WERI-Rb-1 (cell line): Measurements from ENCODE around the gene TSC22D3.

Experiments
- DNase-seq: peaks from one replicate; pipeline ENCODE4 v3.0.0-alpha.2; 2020
- H3K27ac ChIP-seq: fragments of 250-450 bp; sonication (Bioruptor Pico); 2 replicates; pipeline ENCODE4 v1.5.1; 2020; ENCODE audit warnings: mild to moderate bottlenecking, moderate library complexity
- H3K27me3 ChIP-seq: fragments of 250-450 bp; sonication (Bioruptor Pico); 2 replicates; pipeline ENCODE4 v1.5.1; 2021; ENCODE audit warnings: mild to moderate bottlenecking, low read depth, moderate library complexity; ENCODE audit not compliant: insufficient read depth, severe bottlenecking
- H3K36me3 ChIP-seq: fragments of 250-450 bp; sonication (Bioruptor Pico); 2 replicates; pipeline ENCODE4 v1.5.1; 2020; ENCODE audit warnings: mild to moderate bottlenecking, moderate library complexity
- H3K4me3 ChIP-seq: 2 replicates; pipeline ENCODE4 v1.5.1; 2011; ENCODE audit warnings: low read depth, mild to moderate bottlenecking, control low read depth, low read length
- H3K9me3 ChIP-seq: fragments of 250-450 bp; sonication (Bioruptor Pico); 2 replicates; pipeline ENCODE4 v1.5.1; 2021; ENCODE audit warnings: mild to moderate bottlenecking, moderate library complexity; ENCODE audit not compliant: severe bottlenecking
- TF ChIP-seq, protein P1 (sequence below): IDR thresholded peaks from 2 replicates; pipeline ENCODE4 v1.5.1; 2011; ENCODE audit warnings: low read depth, mild to moderate bottlenecking, control low read depth, inconsistent platforms, low read length

The TSC22D3 gene

DNA sequence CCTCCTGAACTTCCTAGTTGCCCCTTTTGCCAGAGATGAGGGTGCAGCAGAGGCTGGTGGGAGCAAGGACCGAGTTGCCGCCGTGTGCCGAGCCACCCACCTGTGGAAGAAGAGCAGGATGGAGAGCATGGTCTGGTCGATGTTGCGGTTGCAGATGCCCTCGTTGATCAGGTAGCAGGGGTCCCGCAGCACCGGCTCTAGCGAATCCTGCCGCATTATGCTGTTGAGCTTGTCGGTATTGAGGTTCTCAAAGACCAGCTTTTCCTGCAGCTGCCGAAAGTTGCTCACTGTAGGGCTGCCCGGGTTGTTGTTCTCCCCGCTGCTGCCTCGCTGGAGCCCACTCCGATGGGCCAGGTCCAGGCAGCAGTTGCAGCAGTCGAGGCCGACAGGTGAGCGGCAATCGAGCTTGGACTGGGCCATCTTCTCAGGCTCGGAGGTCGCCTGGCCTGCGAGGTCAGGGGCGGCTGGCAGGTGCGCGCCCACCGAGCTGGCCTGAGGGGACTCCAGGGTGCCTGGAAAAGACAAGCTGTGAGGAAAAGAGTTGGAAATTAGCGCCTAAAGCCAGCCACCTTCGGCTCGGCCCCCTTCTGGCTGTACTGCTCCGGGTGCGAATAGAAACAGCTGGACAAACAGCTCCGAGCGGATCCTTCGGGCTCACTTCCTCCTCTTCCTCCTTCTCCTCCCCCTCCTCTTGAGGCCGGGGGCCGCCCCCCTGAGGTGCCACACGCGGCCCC is 420 bp downstream of the TSC22D3 start:
- Histone ChIP-seq H3K27me3 (peaks cover 58% of the 10 kb centered on the region), H3K9me3 (no peaks in the 10 kb centered on the region), H3K4me3 (peak overlapping the region; percentile 40), H3K36me3 (no peaks in the 10 kb centered on the region), H3K27ac (no peak overlapping the region)
- TF ChIP-seq, protein P1, sequence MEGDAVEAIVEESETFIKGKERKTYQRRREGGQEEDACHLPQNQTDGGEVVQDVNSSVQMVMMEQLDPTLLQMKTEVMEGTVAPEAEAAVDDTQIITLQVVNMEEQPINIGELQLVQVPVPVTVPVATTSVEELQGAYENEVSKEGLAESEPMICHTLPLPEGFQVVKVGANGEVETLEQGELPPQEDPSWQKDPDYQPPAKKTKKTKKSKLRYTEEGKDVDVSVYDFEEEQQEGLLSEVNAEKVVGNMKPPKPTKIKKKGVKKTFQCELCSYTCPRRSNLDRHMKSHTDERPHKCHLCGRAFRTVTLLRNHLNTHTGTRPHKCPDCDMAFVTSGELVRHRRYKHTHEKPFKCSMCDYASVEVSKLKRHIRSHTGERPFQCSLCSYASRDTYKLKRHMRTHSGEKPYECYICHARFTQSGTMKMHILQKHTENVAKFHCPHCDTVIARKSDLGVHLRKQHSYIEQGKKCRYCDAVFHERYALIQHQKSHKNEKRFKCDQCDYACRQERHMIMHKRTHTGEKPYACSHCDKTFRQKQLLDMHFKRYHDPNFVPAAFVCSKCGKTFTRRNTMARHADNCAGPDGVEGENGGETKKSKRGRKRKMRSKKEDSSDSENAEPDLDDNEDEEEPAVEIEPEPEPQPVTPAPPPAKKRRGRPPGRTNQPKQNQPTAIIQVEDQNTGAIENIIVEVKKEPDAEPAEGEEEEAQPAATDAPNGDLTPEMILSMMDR: no peak
- no peak for DNase-seq

GRCh38 chrX:107773906-107774435 is 1.6 kb downstream of the TSC22D3 start:
- Histone ChIP-seq H3K4me3 (no peak overlapping the region), H3K27ac (no peak overlapping the region), H3K9me3 (no peaks in the 10 kb centered on the region), H3K36me3 (no peaks in the 10 kb centered on the region), H3K27me3 (peaks cover 58% of the 10 kb centered on the region)
- DNase-seq: no peak
- TF ChIP-seq, protein P1: no peak

DNA sequence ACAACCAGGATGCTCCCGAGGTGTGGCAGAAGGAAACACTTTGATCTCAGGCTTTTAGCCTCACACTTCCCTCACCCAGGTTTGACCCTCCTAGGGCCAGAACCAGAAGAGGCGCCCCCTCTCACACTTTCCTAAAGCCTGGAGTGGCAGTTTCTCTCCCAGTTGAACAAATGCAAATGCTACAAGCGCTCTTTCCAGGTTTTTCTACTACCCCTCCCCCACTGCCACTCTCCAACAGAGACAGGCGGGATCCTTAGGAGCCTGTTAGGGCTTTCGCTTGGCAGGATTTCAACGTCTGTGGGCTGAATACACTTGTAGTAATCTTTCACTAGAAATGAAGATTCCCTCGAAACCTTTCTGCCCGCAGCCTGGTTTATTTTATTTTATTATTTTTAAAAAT is 2.4 kb downstream of the TSC22D3 start:
- DNase-seq: no peak
- Histone ChIP-seq H3K4me3 (no peak overlapping the region), H3K27ac (no peak overlapping the region), H3K36me3 (no peaks in the 10 kb centered on the region), H3K27me3 (peaks cover 54% of the 10 kb centered on the region), H3K9me3 (no peaks in the 10 kb centered on the region)
- TF ChIP-seq, protein P1: no peak

DNA sequence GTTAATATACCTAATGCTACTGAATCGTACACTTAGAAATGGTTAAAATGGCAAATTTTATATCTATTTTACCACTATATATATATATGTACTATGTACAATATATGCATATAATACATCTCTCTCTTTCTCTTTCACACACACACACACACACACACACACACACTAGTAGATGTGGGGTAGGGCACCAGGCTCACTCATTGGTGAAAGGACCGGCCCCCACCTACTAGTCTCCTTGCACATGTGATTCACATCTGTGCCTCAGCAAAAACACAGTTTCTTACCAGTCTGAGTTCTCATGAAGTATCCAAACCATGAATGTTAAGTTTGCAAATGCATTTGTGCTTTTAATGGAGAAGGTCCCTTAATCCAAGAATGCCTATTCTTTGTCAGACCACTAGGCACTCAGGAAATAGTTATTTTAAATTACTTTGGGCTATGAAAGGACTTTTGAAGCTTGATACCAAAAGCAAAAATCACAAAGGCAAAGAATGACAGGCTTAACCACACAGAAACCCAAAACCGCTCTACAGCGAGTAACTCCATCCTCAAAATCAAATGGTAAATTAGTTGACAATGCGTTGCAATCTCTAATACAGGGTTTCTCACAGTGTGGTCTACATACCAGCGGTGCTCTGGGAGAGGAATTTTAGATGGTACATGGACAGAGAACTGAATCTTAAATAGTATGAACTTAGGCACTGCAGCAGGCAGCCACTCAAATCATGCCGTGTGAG is 5.8 kb downstream of the TSC22D3 start:
- H3K4me3 ChIP-seq: no peak overlapping the region
- DNase-seq: no peak
- H3K36me3 ChIP-seq: no peaks in the 10 kb centered on the region
- peaks cover 25% of the 10 kb centered on the region for H3K27me3 ChIP-seq
- no peak overlapping the region for H3K27ac ChIP-seq
- TF ChIP-seq, protein P1: no peak
- no peaks in the 10 kb centered on the region for H3K9me3 ChIP-seq

- Histone ChIP-seq H3K9me3 (no peaks in the 10 kb centered on the region), H3K27me3 (peaks cover 18% of the 10 kb centered on the region), H3K36me3 (no peaks in the 10 kb centered on the region), H3K27ac (no peak overlapping the region), H3K4me3 (no peak overlapping the region)
- TF ChIP-seq, protein P1: no peak
- DNase-seq: no peak
Observed at GRCh38 chrX:107768051-107768450, 7.5 kb downstream of the TSC22D3 start.
